ENCODE measurements around the gene GATA3. TPM values are rescaled to one million over a fixed set of nuclear protein-coding genes. Genes with fewer than 3 reads are reported as not detected.

GATA3 gene
- total RNA-seq, 1 donor from 2014 or later: 0.52 TPM

GRCh38 chr10:8057636-8058273 lies 3.3 kb downstream of the GATA3 start:
- H3K9ac ChIP-seq (ENCODE audit: low read depth in 1 of 3, low read length in 3 of 3): no peak overlapping the region
- H3K27me3 ChIP-seq (ENCODE audit: control insufficient read depth in 3 of 3, insufficient read depth in 3 of 3, low read length in 3 of 3): peaks cover 73 to 81% (median 75%) of the 10 kb centered on the region in 3 donors
- no peaks in the 10 kb centered on the region for H3K9me3 ChIP-seq (ENCODE audit: control insufficient read depth in 3 of 3, low read length in 3 of 3)
- no peak overlapping the region for H3K27ac ChIP-seq (ENCODE audit: low read depth, low read length)
- H3K36me3 ChIP-seq (ENCODE audit: control insufficient read depth in 3 of 3, insufficient read depth in 3 of 3, low read length in 3 of 3): no peaks in the 10 kb centered on the region
- no peak overlapping the region for H3K4me3 ChIP-seq (ENCODE audit: low read length in 3 of 3)
- peaks cover 13 to 15% (median 13%) of the 10 kb centered on the region in 3 donors for H3K4me1 ChIP-seq (ENCODE audit: control insufficient read depth in 3 of 3, insufficient read depth in 3 of 3, low read length in 3 of 3)

- Histone ChIP-seq H3K36me3 (ENCODE audit: control insufficient read depth in 3 of 3, insufficient read depth in 3 of 3, low read length in 3 of 3) (no peaks in the 10 kb centered on the region), H3K9me3 (ENCODE audit: control insufficient read depth in 3 of 3, low read length in 3 of 3) (no peaks in the 10 kb centered on the region), H3K4me3 (ENCODE audit: low read length in 3 of 3) (no peak overlapping the region), H3K4me1 (ENCODE audit: control insufficient read depth in 3 of 3, insufficient read depth in 3 of 3, low read length in 3 of 3) (peaks cover 7 to 11% (median 10%) of the 10 kb centered on the region in 3 donors), H3K27me3 (ENCODE audit: control insufficient read depth in 3 of 3, insufficient read depth in 3 of 3, low read length in 3 of 3) (peaks cover 70 to 82% (median 73%) of the 10 kb centered on the region in 3 donors), H3K27ac (ENCODE audit: low read depth, low read length) (no peak overlapping the region), H3K9ac (ENCODE audit: low read depth in 1 of 3, low read length in 3 of 3) (no peak overlapping the region)
These were observed 4.0 kb downstream of the GATA3 start for GRCh38 chr10:8058274-8059111.

- Histone ChIP-seq H3K9me3 (ENCODE audit: control insufficient read depth in 3 of 3, low read length in 3 of 3) (no peaks in the 10 kb centered on the region), H3K4me3 (ENCODE audit: low read length in 3 of 3) (no peak overlapping the region), H3K9ac (ENCODE audit: low read depth in 1 of 3, low read length in 3 of 3) (no peak overlapping the region), H3K27ac (ENCODE audit: low read depth, low read length) (no peak overlapping the region), H3K36me3 (ENCODE audit: control insufficient read depth in 3 of 3, insufficient read depth in 3 of 3, low read length in 3 of 3) (no peaks in the 10 kb centered on the region), H3K4me1 (ENCODE audit: control insufficient read depth in 3 of 3, insufficient read depth in 3 of 3, low read length in 3 of 3) (peaks cover 0 to 6% (median 4%) of the 10 kb centered on the region in 3 donors), H3K27me3 (ENCODE audit: control insufficient read depth in 3 of 3, insufficient read depth in 3 of 3, low read length in 3 of 3) (peaks cover 71 to 81% (median 74%) of the 10 kb centered on the region in 3 donors)
These were observed 4.9 kb downstream of the GATA3 start for GRCh38 chr10:8059191-8059936.

- Histone ChIP-seq H3K9ac (ENCODE audit: low read depth in 1 of 3, low read length in 3 of 3) (no peak overlapping the region), H3K4me1 (ENCODE audit: control insufficient read depth in 3 of 3, insufficient read depth in 3 of 3, low read length in 3 of 3) (peaks cover 0 to 7% (median 0%) of the 10 kb centered on the region in 3 donors), H3K27me3 (ENCODE audit: control insufficient read depth in 3 of 3, insufficient read depth in 3 of 3, low read length in 3 of 3) (peaks cover 69 to 76% (median 71%) of the 10 kb centered on the region in 3 donors), H3K4me3 (ENCODE audit: low read length in 3 of 3) (no peak overlapping the region), H3K9me3 (ENCODE audit: control insufficient read depth in 3 of 3, low read length in 3 of 3) (no peaks in the 10 kb centered on the region), H3K27ac (ENCODE audit: low read depth, low read length) (no peak overlapping the region), H3K36me3 (ENCODE audit: control insufficient read depth in 3 of 3, insufficient read depth in 3 of 3, low read length in 3 of 3) (no peaks in the 10 kb centered on the region)
These were observed 5.7 kb downstream of the GATA3 start for GRCh38 chr10:8060010-8060703.

GRCh38 chr10:8060704-8061121 lies 6.2 kb downstream of the GATA3 start:
- Histone ChIP-seq H3K27me3 (ENCODE audit: control insufficient read depth in 3 of 3, insufficient read depth in 3 of 3, low read length in 3 of 3) (peaks cover 65 to 75% (median 68%) of the 10 kb centered on the region in 3 donors), H3K4me3 (ENCODE audit: low read length in 3 of 3) (no peak overlapping the region), H3K9me3 (ENCODE audit: control insufficient read depth in 3 of 3, low read length in 3 of 3) (no peaks in the 10 kb centered on the region), H3K27ac (ENCODE audit: low read depth, low read length) (no peak overlapping the region), H3K4me1 (ENCODE audit: control insufficient read depth in 3 of 3, insufficient read depth in 3 of 3, low read length in 3 of 3) (peaks cover 0 to 7% (median 0%) of the 10 kb centered on the region in 3 donors), H3K36me3 (ENCODE audit: control insufficient read depth in 3 of 3, insufficient read depth in 3 of 3, low read length in 3 of 3) (no peaks in the 10 kb centered on the region), H3K9ac (ENCODE audit: low read depth in 1 of 3, low read length in 3 of 3) (no peak overlapping the region)

- Histone ChIP-seq H3K27ac (ENCODE audit: low read depth, low read length) (no peak overlapping the region), H3K36me3 (ENCODE audit: control insufficient read depth in 3 of 3, insufficient read depth in 3 of 3, low read length in 3 of 3) (no peaks in the 10 kb centered on the region), H3K4me3 (ENCODE audit: low read length in 3 of 3) (no peak overlapping the region), H3K27me3 (ENCODE audit: control insufficient read depth in 3 of 3, insufficient read depth in 3 of 3, low read length in 3 of 3) (peaks cover 61 to 68% (median 63%) of the 10 kb centered on the region in 3 donors), H3K9me3 (ENCODE audit: control insufficient read depth in 3 of 3, low read length in 3 of 3) (no peaks in the 10 kb centered on the region), H3K9ac (ENCODE audit: low read depth in 1 of 3, low read length in 3 of 3) (no peak overlapping the region), H3K4me1 (ENCODE audit: control insufficient read depth in 3 of 3, insufficient read depth in 3 of 3, low read length in 3 of 3) (peaks cover 0 to 7% (median 0%) of the 10 kb centered on the region in 3 donors)
These were observed 7.1 kb downstream of the GATA3 start for GRCh38 chr10:8061274-8062211.

GRCh38 chr10:8063128-8063908 lies 8.8 kb downstream of the GATA3 start:
- Histone ChIP-seq H3K36me3 (ENCODE audit: control insufficient read depth in 3 of 3, insufficient read depth in 3 of 3, low read length in 3 of 3) (no peaks in the 10 kb centered on the region), H3K9me3 (ENCODE audit: control insufficient read depth in 3 of 3, low read length in 3 of 3) (no peaks in the 10 kb centered on the region), H3K9ac (ENCODE audit: low read depth in 1 of 3, low read length in 3 of 3) (no peak overlapping the region), H3K27ac (ENCODE audit: low read depth, low read length) (no peak overlapping the region), H3K4me3 (ENCODE audit: low read length in 3 of 3) (no peak overlapping the region), H3K27me3 (ENCODE audit: control insufficient read depth in 3 of 3, insufficient read depth in 3 of 3, low read length in 3 of 3) (peaks cover 51 to 55% (median 55%) of the 10 kb centered on the region in 3 donors), H3K4me1 (ENCODE audit: control insufficient read depth in 3 of 3, insufficient read depth in 3 of 3, low read length in 3 of 3) (peaks cover 0 to 7% (median 0%) of the 10 kb centered on the region in 3 donors)

GRCh38 chr10:8063935-8064334 lies 9.4 kb downstream of the GATA3 start:
- Histone ChIP-seq H3K27ac (ENCODE audit: low read depth, low read length) (no peak overlapping the region), H3K9me3 (ENCODE audit: control insufficient read depth in 3 of 3, low read length in 3 of 3) (no peaks in the 10 kb centered on the region), H3K36me3 (ENCODE audit: control insufficient read depth in 3 of 3, insufficient read depth in 3 of 3, low read length in 3 of 3) (no peaks in the 10 kb centered on the region), H3K4me1 (ENCODE audit: control insufficient read depth in 3 of 3, insufficient read depth in 3 of 3, low read length in 3 of 3) (peaks cover 0 to 7% (median 0%) of the 10 kb centered on the region in 3 donors), H3K9ac (ENCODE audit: low read depth in 1 of 3, low read length in 3 of 3) (no peak overlapping the region), H3K27me3 (ENCODE audit: control insufficient read depth in 3 of 3, insufficient read depth in 3 of 3, low read length in 3 of 3) (peaks cover 46 to 53% (median 49%) of the 10 kb centered on the region in 3 donors), H3K4me3 (ENCODE audit: low read length in 3 of 3) (no peak overlapping the region)
